HepG2 (cell line): ENCODE results near the gene MAGI1. TPM values are rescaled to one million over a fixed set of nuclear protein-coding genes. Genes with fewer than 3 reads are reported as not detected.

Experiments
- AHDC1 ChIP-seq: sonication (generic); formaldehyde crosslinking; IDR thresholded peaks from 2 replicates; pipeline ENCODE4 v1.5.1; 2020; ENCODE audit warnings: mild to moderate bottlenecking, missing genetic modification reagents, borderline replicate concordance
- AKNA ChIP-seq: sonication (generic); formaldehyde crosslinking; IDR thresholded peaks from 2 replicates; pipeline ENCODE4 v1.4.0; 2020; ENCODE audit warnings: missing genetic modification reagents, borderline replicate concordance
- GPBP1L1 ChIP-seq: sonication (generic); formaldehyde crosslinking; IDR thresholded peaks from 2 replicates; pipeline ENCODE4 v1.5.0; 2020; ENCODE audit warnings: mild to moderate bottlenecking, missing genetic modification reagents
- KAT2B ChIP-seq: fragments of 150-350 bp; IDR thresholded peaks from 2 replicates; pipeline ENCODE4 v1.6.1; 2014; ENCODE audit warnings: low read depth, low read length, borderline replicate concordance
- PAXIP1 ChIP-seq: sonication (generic); formaldehyde crosslinking; conservative IDR thresholded peaks from 2 replicates; pipeline ENCODE4 v1.4.0; 2020; ENCODE audit warnings: mild to moderate bottlenecking, missing genetic modification reagents, moderate library complexity
- SMYD3 ChIP-seq: sonication (generic); formaldehyde crosslinking; IDR thresholded peaks from 2 replicates; pipeline ENCODE4 v1.8.1; 2023; ENCODE audit warnings: mild to moderate bottlenecking, missing genetic modification reagents
- STAG1 ChIP-seq: sonication (generic); formaldehyde crosslinking; IDR thresholded peaks from 2 replicates; pipeline ENCODE4 v1.4.0; 2020; ENCODE audit warnings: missing genetic modification reagents
- THAP8 ChIP-seq: sonication (generic); formaldehyde crosslinking; IDR thresholded peaks from 2 replicates; pipeline ENCODE4 v1.5.1; 2020; ENCODE audit warnings: missing genetic modification reagents, mild to moderate bottlenecking, borderline replicate concordance
- ZNF263 ChIP-seq: sonication (generic); formaldehyde crosslinking; IDR thresholded peaks from 2 replicates; pipeline ENCODE4 v1.4.0; 2020; ENCODE audit warnings: missing genetic modification reagents
- ZNF331 ChIP-seq: sonication (generic); formaldehyde crosslinking; IDR thresholded peaks from 2 replicates; pipeline ENCODE4 v1.4.0; 2020; ENCODE audit warnings: missing genetic modification reagents
- ZNF34 ChIP-seq: sonication (generic); formaldehyde crosslinking; IDR thresholded peaks from 2 replicates; pipeline ENCODE4 v1.4.0; 2020; ENCODE audit warnings: mild to moderate bottlenecking, missing genetic modification reagents, borderline replicate concordance
- ZNF891 ChIP-seq: sonication (generic); formaldehyde crosslinking; IDR thresholded peaks from 2 replicates; pipeline ENCODE4 v1.5.0; 2020; ENCODE audit warnings: mild to moderate bottlenecking, missing genetic modification reagents
- polyA plus RNA-seq, 8 experiments: library from polyadenylated mRNA; depleted of rRNA in 3 of 8; stranded (reverse) in 7 of 8; unstranded in 1 of 8; fragments of >200 nt; fragmentation: Illumina TruSeq in 4 of 8; extraction: Trizol in 4 of 8; gene quantifications; 2 replicates each; pipeline versions ENCODE4 v1.2.1 to v1.2.3, GENCODE V29; 2011 to 2016; ENCODE audit warnings: low read depth in 4 of 8, missing spikeins in 1 of 8, mixed read lengths in 1 of 8; ENCODE audit not compliant: insufficient read depth in 1 of 8
- total RNA-seq, 5 experiments: library from RNA; depleted of rRNA; stranded (reverse); fragments of >200 nt; fragmentation: Illumina TruSeq; extraction: Trizol; gene quantifications; 2 replicates each; pipeline ENCODE4 v1.2.3, GENCODE V29; 2016; ENCODE audit warnings: low read depth in 1 of 5

The MAGI1 gene
- total and polyA plus RNA-seq, 2 of the 13 experiments (the other 11 are each of a cell fraction or from before 2014, with no cell fraction given), result 22.2 to 26.0 TPM

GRCh38 chr3:65875393-65876027 is 163.2 kb downstream of the MAGI1 start (continued):
- TF ChIP-seq AKNA (CRISPR knock-in tag), result no peak
- no peak for TF ChIP-seq ZNF263 (CRISPR knock-in tag)
- TF ChIP-seq STAG1, result no peak
- no peak for TF ChIP-seq ZNF34 (CRISPR knock-in tag)
- TF ChIP-seq PAXIP1 (CRISPR knock-in tag), result peak; percentile 52
- no peak for TF ChIP-seq GPBP1L1 (CRISPR knock-in tag)
- TF ChIP-seq SMYD3 (CRISPR knock-in tag), result no peak
- no peak for TF ChIP-seq ZNF891 (CRISPR knock-in tag)
- no peak for TF ChIP-seq THAP8 (CRISPR knock-in tag)
- peak; percentile 24; the same call in 1 of the 2 replicates for TF ChIP-seq AHDC1 (CRISPR knock-in tag)
- TF ChIP-seq KAT2B, result peak; percentile 47; the same call in 1 of the 2 replicates
- 0 out of 2 replicates have a peak, but pooled peaks have one; percentile 13 for TF ChIP-seq ZNF331 (CRISPR knock-in tag)
